ENCODE results near the gene ZNF512B.

DNA sequence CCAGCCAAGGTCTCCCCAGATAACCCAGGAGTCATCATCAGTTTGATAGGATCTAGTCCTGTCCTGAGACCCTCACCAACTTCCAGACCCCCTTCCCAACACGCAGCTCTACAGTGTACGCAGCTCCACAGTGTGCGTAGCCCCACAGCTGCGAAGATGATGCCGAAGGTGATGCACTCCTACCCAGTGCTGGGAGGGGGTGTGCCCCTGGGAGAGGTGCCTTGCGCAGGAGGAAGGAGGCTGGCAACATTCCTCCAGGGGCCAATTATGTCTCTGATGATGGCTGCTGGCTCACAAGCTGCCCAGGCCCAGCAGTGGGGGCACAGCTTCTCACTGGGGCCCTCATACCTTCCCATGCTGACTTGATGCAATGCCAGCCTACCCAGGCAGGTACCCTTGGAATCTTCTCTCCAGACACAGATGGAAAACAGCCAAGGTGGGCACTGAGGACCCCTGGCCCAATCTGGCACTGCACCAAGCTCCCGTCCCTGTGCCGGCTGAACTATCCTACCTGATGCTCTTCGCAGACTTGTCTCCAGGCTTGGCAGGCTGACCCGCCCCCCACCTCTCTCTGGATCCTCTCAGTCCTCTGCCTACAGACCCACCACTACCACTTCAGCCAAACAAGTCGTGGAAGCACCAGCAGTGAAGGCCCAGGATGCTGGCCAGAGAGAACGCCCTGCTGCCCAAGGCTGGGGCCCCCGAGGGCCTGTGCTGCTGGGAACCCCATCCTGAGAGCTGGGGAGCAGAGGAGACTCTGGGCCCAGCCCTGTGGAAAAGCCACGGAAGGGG, 1.4 kb downstream of the ZNF512B start:
- TF ChIP-seq, protein P1, sequence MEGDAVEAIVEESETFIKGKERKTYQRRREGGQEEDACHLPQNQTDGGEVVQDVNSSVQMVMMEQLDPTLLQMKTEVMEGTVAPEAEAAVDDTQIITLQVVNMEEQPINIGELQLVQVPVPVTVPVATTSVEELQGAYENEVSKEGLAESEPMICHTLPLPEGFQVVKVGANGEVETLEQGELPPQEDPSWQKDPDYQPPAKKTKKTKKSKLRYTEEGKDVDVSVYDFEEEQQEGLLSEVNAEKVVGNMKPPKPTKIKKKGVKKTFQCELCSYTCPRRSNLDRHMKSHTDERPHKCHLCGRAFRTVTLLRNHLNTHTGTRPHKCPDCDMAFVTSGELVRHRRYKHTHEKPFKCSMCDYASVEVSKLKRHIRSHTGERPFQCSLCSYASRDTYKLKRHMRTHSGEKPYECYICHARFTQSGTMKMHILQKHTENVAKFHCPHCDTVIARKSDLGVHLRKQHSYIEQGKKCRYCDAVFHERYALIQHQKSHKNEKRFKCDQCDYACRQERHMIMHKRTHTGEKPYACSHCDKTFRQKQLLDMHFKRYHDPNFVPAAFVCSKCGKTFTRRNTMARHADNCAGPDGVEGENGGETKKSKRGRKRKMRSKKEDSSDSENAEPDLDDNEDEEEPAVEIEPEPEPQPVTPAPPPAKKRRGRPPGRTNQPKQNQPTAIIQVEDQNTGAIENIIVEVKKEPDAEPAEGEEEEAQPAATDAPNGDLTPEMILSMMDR (conservative IDR thresholded peaks at IDR 0.05; ENCODE audit: low read length), result no peak
- no peak for TF ChIP-seq EZH2phosphoT487 (IDR thresholded peaks at IDR 0.05; ENCODE audit: borderline replicate concordance, low read depth, low read length)
